Middle frontal gyrus (tissue), 1 donor: ENCODE results near the gene RBP3.

Experiments used
- DNase-seq: peaks from one replicate; pipeline ENCODE4 v3.0.0-alpha.2; 2015; ENCODE audit warnings: low spot score; ENCODE audit errors: extremely low spot score

Gene RBP3

DNA sequence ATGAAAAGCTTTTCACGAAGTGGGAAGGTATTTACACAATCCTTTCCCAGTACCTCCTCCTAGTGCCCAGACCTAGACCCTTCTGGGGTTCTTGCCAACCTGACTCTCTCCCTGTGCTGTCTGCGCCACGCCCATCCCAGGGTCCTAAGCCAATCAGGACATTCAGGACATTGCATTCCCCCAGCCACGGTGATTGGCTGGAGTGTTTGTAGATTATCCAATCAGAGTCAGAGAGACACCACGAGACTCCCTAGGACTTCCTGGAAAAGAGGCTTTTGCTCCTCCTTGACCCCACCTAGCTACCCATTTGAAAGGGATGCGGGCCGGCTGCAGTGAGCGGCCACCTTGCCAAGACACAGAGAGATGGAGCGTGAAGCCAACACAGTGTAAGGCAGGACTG lies 29.5 kb upstream of the RBP3 start:
- DNase-seq: no peak

DNA sequence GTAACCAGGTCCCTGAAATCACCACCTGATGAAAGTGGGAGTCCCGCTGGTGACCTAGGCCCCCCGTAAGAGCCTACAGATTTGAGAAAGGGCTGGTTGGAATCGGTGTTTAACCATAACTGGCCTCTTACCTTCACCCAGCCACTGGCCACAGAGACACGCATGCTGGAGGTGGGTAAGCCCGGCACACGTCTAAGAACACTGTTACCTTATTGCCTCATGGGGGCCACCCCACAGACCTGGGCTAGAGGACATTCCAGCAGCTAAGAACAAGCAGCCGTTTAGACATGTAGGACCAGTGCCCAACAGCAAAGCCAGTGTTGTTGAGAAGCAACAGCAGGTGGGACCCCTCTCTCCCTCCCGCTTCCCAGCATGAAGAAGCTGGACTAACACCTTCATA lies 28.4 kb upstream of the RBP3 start:
- no peak for DNase-seq

DNA sequence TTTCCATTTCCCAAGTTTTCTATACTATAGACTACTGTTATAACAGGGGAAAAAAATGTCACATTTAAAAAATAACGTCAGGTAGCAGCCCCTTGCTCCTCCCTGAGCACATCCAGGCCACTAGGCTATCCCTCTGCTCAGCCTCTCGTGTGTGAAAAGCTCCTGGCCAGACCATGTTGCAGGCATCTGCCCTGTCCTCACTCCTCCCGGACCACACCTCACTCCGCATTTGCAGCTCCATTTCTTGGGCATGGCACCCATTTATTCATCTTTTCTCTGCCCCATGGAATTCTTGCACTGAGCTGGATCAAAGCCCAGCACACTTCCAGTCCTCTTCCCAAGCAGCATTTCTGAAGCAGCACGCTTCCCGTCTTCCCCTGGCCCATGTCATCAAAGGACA lies 27.4 kb upstream of the RBP3 start:
- DNase-seq: no peak

DNA sequence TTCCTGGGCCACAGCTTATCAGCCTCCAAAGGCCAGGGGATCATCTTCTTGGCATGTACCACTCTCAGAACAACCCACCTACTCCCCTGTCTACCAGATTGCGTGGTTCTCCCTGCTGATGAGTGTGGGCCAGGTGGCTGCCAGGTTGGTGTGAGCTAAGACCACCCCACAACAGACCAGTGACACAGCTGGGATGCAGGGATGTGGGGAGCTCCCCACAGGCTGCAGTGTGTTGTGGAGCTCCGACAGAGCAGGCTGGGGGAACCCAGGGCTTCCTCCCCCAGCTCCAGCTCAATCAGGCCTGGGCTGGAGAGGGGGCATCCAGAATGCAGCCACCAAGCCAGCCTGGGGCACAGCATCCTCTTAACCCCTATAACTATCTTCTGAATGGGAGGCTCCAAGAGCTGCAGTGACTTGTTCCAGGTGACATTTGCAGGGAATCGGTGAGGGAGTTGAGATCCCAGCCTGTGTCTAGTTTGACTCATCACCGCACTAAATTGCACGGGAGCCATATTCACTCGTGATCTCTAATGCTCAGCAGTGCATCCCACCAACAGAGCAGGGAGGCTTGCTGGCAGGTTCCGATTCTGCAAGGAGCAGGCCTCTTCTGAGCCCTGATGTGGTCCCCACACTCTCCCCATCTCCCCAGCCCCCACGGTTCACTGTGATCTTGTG lies 26.5 kb upstream of the RBP3 start:
- no peak for DNase-seq

DNA sequence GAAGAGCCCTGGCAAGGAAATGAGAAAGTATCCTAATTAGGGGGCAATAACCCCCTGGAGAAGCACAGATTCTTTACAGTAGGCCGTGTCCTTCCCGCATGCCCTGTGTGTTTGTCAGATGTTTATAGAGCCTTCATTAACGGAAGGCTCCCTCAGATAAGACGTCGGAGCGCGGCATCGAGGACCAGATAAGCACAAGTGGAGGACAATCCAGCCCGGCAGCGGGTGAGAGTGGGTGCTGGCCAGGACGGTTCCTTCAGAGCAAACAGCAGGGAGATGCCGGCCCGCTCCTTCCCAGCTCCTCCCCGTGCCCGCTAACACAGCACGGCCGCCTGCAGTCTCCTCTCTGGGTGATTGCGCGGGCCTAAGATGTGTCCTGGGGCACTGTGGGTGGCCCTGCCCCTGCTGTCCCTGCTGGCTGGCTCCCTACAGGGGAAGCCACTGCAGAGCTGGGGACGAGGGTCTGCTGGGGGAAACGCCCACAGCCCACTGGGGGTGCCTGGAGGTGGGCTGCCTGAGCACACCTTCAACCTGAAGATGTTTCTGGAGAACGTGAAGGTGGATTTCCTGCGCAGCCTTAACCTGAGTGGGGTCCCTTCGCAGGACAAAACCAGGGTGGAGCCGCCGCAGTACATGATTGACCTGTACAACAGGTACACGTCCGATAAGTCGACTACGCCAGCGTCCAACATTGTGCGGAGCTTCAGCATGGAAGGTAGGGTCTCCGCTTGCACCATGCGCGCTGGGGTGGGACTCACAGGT lies 25.7 kb upstream of the RBP3 start, which contains the start of gene GDF2:
Gene GDF2, plus strand, starts transcription at position 155 of the 762 bp plus-strand sequence. Its CDS starts 215 bp downstream, at position 370.
- no peak for DNase-seq

DNA sequence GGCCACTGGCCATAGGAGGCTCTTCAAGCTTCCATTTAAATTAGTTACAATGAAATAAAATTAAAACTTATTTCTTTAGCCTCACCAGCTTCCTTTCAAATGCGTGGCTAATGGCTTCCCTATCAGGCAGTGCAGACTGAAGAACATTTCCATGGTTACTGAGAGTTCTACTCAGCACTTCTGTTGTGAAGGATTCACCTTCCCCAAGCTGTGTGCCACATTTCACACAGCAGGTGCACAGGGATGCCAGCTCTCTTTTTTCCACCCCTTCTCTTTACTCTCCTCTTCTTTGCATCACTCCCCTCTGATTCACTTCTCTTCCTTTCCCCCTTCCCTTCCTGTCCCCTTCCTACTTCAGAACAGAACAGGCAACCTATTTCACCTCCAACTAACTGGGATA lies 25.1 kb upstream of the RBP3 start:
- DNase-seq: no peak

DNA sequence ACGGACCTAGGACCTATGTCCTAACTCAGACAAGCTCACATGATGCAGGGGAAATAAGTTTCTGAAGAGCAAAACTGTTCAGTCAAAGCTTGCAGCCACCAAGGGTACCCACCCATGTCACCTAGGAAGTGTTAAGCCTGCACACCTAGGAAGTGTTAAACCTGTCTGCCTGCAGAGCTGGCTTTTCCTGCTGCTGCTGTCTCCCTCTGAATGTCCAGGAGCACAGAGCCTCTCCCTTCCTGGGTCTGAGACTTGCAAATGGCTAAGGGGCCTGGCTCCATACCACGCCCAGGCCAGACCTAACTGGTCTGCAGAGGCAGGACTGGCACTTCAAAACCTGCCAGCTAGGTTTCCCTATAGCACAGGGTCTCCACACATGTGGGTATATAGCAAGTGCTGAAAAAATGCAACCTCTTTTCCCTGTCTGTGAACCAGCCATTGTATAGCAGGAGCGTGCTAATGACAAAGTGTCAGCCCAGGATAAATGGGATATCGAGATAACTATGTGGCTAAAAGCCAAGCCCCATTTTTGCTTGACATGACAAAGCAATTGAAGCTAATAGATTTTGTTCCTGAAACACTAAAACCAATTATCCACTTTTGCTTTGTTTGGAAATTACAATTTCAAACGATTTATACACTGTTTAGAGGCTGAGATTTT lies 24.4 kb upstream of the RBP3 start:
- DNase-seq: no peak

DNA sequence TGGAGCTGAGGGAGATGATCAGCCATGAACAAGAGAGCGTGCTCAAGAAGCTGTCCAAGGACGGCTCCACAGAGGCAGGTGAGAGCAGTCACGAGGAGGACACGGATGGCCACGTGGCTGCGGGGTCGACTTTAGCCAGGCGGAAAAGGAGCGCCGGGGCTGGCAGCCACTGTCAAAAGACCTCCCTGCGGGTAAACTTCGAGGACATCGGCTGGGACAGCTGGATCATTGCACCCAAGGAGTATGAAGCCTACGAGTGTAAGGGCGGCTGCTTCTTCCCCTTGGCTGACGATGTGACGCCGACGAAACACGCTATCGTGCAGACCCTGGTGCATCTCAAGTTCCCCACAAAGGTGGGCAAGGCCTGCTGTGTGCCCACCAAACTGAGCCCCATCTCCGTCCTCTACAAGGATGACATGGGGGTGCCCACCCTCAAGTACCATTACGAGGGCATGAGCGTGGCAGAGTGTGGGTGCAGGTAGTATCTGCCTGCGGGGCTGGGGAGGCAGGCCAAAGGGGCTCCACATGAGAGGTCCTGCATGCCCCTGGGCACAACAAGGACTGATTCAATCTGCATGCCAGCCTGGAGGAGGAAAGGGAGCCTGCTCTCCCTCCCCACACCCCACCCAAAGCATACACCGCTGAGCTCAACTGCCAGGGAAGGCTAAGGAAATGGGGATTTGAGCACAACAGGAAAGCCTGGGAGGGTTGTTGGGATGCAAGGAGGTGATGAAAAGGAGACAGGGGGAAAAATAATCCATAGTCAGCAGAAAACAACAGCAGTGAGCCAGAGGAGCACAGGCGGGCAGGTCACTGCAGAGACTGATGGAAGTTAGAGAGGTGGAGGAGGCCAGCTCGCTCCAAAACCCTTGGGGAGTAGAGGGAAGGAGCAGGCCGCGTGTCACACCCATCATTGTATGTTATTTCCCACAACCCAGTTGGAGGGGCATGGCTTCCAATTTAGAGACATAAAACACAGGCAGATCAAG lies 22.6 kb upstream of the RBP3 start:
- no peak for DNase-seq

DNA sequence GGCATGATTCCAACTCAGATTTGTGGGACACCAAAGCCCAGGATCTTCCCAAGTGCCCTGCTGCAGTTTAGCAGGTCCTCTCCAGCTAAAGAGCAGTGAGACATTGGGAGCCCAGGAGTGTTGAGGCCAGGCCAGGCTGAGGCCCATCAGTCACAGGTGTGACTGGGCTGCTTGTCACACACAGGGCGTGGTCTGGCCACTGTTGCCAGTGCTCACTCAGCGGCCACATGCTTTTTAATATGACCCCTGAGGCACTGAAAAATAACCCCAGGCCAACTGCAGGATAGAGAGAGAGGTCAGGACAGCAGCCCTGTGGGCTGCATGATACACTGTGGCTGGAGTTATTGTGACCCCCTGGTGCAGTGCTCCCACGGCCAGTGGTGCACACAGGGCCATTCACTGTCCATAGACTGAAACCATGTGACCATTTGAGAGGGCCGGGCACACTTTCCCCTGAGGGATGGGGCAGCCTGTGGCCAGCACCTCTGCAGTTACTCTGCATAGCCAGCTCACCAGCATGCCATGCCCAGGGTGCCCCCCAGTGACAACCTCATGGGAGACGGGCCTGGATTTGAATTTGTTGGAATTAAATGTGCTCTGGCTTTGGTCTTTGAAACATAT lies 21.7 kb upstream of the RBP3 start:
- no peak for DNase-seq

DNA sequence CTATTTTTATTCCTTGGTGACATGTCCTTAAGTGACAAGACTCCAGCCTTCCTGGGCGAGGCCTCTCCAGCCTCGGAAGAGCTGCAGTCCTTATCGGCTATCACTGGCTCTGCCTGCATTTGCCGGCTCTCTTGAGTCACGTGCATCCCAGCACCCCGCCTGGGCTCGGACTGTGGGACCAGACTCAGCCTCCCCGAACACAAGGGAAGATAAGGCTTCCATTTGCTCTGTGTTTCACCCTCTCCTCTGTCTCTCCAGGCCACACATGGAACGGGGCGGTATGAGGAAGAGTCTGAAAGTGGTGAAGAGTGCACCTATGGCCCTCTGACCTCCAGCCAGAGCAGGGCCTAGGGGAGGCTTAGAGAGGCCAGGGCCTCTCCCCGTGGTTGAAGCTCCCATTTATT lies 21.2 kb upstream of the RBP3 start:
- no peak for DNase-seq

DNA sequence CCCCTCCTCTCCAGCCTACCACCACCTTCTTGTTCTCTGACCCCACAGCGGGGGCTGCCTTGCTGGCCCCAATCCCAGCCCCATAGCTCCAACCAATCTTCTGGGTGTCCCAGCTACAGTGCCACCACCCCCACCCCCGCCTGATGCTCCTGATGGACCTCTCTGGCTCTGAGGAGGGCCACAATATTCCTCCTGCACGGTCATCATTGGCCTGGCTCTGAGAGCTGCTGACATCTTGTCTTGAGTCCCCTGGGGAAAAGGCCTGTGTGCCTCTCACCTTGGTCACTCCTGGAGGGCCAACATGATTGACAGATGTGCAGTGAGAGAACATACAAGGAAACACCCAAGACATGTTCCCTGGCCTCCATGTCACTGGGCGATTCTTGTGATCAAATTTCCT lies 18.3 kb upstream of the RBP3 start:
- no peak for DNase-seq

DNA sequence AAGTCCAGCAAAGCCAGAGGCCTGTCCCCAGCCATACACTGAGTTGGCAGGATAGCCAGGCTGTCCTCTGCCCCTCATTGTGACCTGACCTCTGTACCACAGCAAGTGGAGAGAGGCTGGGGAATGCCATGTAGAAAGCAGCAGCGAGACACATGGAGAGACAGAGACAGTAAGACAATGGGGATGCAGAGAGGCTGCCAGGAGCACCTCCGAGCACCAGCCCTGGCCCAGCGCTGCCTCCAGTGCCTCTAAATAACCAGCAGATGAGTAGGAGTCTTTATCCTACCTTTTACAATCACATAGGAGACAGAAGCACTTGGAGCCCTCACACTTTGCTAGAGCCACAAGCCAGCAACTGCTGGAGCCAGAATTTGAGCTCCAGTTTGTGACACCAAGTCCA lies 17.8 kb upstream of the RBP3 start:
- no peak for DNase-seq

DNA sequence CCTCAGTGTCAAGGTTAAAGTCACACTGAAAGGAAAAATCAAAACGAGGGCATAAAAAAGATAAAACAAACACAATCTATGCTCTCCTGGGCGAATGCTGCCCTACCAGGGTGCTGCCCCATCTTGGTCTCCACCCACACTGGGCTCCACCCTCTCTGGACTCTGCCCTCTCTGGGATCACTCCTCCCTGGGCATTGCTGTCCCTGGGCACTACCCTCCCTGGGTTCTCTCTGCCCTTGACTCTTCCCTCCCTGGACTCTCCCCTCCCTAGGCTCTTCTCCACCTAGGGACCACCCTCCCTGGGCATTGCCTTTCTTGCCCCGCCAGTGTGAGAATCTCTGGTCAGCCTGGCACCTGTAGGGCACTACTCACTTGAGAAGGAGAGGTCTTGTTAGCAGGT lies 17.4 kb upstream of the RBP3 start:
- no peak for DNase-seq

DNA sequence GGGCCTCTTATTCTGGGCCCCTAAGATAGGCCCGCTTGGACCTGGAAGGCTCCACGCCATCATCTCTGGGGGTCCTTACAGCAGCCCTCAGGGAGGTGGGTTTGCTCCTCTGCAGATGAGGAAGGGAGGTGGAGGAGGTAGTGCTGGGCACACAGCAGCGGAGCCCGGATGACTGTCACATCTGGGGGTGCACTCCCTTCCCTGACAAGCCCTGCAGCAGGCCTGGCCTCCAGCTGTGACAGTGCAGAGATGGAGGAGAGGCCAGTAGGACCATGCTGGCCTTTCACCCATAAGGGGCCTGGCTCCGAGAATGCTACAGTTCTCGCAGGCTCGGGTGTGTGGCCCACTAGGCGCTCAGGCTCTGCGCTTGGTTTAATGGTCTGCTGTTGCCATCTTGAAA lies 16.7 kb upstream of the RBP3 start:
- no peak for DNase-seq

DNA sequence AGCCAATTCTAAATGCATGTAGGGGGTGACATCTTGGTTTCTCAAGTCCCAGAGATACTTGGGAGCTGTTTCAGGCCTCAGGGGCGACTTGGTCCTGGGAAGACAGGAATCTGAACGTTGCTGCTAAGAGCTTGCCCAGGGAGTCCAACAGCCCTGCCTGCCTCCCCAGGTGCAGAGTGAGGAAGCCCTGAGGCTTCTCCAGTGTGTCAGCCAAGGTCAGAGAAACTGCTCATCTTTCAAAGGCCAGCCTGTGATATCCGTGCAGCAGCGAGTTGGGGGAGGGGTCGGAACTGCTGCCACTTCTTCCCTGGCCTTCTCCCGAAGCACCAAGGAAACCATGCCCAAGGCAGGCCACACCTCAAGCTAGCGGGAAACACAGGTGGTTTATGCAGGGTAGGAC lies 16.2 kb upstream of the RBP3 start:
- DNase-seq: no peak

DNA sequence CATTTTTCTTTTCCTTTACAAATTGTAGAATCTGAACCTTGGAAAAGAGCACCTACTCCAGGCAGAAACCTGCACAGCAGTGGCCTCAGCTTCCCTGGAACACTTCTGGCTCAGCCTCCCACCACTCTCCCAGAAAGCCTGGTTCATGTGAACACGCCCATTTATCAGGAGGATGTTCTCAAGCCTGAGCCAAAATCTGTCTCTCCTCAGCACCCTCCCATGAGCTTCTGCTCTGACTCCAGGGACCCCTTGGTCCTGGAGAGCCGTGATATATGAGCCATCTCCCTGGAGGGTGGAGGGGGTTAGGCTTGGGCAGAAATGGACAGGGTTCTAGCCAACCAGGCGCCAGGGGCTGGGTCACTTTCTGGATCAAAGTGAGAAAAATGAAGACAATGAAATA lies 15.8 kb upstream of the RBP3 start:
- DNase-seq: no peak

DNA sequence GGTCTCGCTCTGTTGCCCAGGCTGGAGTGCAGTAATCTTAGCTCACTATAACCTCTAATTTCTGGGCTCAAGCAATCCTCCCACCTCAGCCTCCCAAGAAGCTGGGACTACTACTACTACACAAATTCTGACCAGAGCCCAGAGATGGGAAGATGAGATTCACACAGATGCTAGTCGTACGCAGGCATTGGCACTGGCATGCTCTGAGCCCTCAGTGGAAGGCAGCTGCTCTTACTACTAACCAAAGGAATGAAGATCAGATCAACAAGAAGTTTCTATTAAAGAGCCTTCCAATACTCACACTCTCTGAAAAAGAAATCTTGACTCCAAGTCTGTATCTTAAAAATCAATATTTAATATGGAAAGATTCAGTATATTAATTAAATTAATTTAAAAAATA lies 15.2 kb upstream of the RBP3 start:
- no peak for DNase-seq

DNA sequence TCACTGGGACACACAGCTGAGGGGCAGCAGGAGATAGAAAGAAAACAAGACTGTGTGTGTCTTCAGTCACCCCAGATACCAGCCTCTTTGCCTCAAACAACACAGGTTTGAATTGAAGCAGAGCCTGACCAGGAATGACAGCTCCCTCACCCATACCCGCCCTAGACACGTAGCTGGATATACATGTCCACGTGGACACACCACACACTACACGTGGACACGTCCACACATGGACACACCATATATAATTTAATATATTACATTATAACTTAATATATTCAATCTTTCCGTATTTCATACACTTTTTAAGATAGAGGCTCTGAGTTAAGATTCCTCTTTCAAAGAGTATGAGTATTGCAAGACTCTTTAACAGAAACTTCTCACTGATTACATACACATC lies 14.6 kb upstream of the RBP3 start:
- no peak for DNase-seq

DNA sequence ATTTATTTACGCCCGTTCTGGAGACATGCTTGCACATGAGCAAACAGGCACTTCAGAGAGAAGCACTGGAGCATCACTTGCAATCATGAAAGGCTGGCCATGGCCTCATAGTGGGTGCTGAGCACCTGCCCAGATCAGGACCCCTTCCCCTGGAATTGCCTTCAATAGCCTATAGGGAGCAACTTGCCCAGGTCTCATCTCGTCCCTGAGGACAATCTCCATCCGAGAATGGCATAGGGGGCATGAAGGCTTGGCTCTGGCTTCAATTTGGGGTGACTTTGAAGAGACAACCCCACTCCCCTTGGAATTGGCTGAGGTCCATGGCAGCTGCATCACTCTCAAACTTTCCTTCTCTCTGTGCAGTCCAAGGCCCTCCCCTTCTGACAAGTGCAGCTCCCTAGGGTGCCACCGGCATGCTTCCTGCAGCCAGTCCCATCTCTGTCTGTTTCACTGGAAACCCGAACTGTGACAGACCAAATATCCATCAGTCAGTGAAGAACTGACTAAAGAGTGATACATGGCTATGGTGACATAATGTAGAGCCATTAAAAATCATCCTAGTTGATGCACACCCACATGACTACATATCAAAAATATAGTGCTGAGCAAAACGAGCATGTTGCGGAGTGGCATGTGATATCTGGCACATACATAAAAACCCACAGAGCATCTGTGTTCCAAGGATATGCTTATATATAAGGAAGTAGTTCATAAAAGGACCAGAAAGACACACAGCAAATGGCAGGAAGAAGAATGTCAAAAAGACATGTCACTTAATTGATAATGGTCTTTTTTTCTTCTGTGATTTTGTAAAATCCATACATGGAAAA lies 13.5 kb upstream of the RBP3 start:
- no peak for DNase-seq

DNA sequence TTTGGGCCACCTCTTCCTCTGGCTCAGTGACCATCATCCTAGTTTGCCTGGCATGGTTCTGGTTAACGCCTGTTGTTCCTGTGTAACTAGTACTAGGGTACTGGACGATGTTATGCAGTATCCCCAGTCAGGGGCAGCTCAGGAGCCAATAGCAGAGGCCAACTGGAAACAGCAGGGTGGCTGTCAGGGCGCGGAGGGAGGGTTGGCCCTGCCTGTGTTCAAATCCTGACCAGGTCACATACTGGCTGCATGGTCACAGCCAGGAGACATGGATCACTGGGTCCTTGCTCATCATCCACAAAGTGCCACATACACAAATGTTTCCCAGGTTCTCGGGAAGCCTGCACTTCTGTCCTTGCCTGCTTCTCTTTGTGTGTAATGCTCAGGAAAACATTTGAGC lies 12.3 kb upstream of the RBP3 start:
- no peak for DNase-seq
